ENCODE measurements around the gene FHDC1.

The FHDC1 gene

GRCh38 chr4:153022241-153022715, 86.2 kb downstream of the FHDC1 start:
- Histone ChIP-seq H3K27ac (no peak overlapping the region), H3K4me3 (IDR thresholded peaks at IDR 0.05; ENCODE audit: insufficient read depth, low read depth, low read length) (no peak overlapping the region), H3K4me2 (no peak overlapping the region)

GRCh38 chr4:153023139-153023538, 87.0 kb downstream of the FHDC1 start:
- Histone ChIP-seq H3K4me2 (no peak overlapping the region), H3K79me2 (ENCODE audit: insufficient read depth, low read depth) (no peaks in the 10 kb centered on the region)

More at GRCh38 chr4:153022241-153022715, 86.2 kb downstream of the FHDC1 start:
- Histone ChIP-seq H3K36me3 (ENCODE audit: insufficient read depth) (no peaks in the 10 kb centered on the region), H2AFZ (ENCODE audit: low read depth) (no peak overlapping the region), H4K20me1 (ENCODE audit: insufficient read depth) (no peaks in the 10 kb centered on the region), H3K4me1 (ENCODE audit: low read depth, poor library complexity, severe bottlenecking) (no peaks in the 10 kb centered on the region), H3K9ac (no peak overlapping the region), H3K27me3 (ENCODE audit: insufficient read depth, low read depth) (no peaks in the 10 kb centered on the region), H3K79me2 (ENCODE audit: insufficient read depth, low read depth) (no peaks in the 10 kb centered on the region)
- TF ChIP-seq CTCF (conservative IDR thresholded peaks at IDR 0.05; ENCODE audit: low read depth, low read length): no peak

GRCh38 chr4:153023692-153024394, 87.7 kb downstream of the FHDC1 start:
- H4K20me1 ChIP-seq (ENCODE audit: insufficient read depth): no peaks in the 10 kb centered on the region
- H3K9ac ChIP-seq: no peak overlapping the region
- H3K27me3 ChIP-seq (ENCODE audit: insufficient read depth, low read depth): no peaks in the 10 kb centered on the region
- no peak overlapping the region for H3K4me3 ChIP-seq (IDR thresholded peaks at IDR 0.05; ENCODE audit: insufficient read depth, low read depth, low read length)
- no peak overlapping the region for H2AFZ ChIP-seq (ENCODE audit: low read depth)
- H3K4me2 ChIP-seq: no peak overlapping the region
- no peaks in the 10 kb centered on the region for H3K36me3 ChIP-seq (ENCODE audit: insufficient read depth)
- H3K27ac ChIP-seq: no peak overlapping the region
- no peaks in the 10 kb centered on the region for H3K4me1 ChIP-seq (ENCODE audit: low read depth, poor library complexity, severe bottlenecking)
- no peaks in the 10 kb centered on the region for H3K79me2 ChIP-seq (ENCODE audit: insufficient read depth, low read depth)
- TF ChIP-seq CTCF (conservative IDR thresholded peaks at IDR 0.05; ENCODE audit: low read depth, low read length): no peak

More at GRCh38 chr4:153023139-153023538, 87.0 kb downstream of the FHDC1 start:
- H3K36me3 ChIP-seq (ENCODE audit: insufficient read depth): no peaks in the 10 kb centered on the region
- H3K9ac ChIP-seq: no peak overlapping the region
- no peaks in the 10 kb centered on the region for H3K4me1 ChIP-seq (ENCODE audit: low read depth, poor library complexity, severe bottlenecking)
- H2AFZ ChIP-seq (ENCODE audit: low read depth): no peak overlapping the region
- no peaks in the 10 kb centered on the region for H3K27me3 ChIP-seq (ENCODE audit: insufficient read depth, low read depth)
- H4K20me1 ChIP-seq (ENCODE audit: insufficient read depth): no peaks in the 10 kb centered on the region
- no peak for TF ChIP-seq CTCF (conservative IDR thresholded peaks at IDR 0.05; ENCODE audit: low read depth, low read length)
- H3K27ac ChIP-seq: no peak overlapping the region
- no peak overlapping the region for H3K4me3 ChIP-seq (IDR thresholded peaks at IDR 0.05; ENCODE audit: insufficient read depth, low read depth, low read length)

- Histone ChIP-seq H4K20me1 (ENCODE audit: insufficient read depth) (no peaks in the 10 kb centered on the region), H3K4me2 (no peak overlapping the region), H3K79me2 (ENCODE audit: insufficient read depth, low read depth) (no peaks in the 10 kb centered on the region), H3K27me3 (ENCODE audit: insufficient read depth, low read depth) (no peaks in the 10 kb centered on the region), H3K9ac (no peak overlapping the region), H3K4me1 (ENCODE audit: low read depth, poor library complexity, severe bottlenecking) (no peaks in the 10 kb centered on the region), H2AFZ (ENCODE audit: low read depth) (no peak overlapping the region), H3K27ac (no peak overlapping the region), H3K36me3 (ENCODE audit: insufficient read depth) (no peaks in the 10 kb centered on the region), H3K4me3 (IDR thresholded peaks at IDR 0.05; ENCODE audit: insufficient read depth, low read depth, low read length) (no peak overlapping the region)
- TF ChIP-seq CTCF (conservative IDR thresholded peaks at IDR 0.05; ENCODE audit: low read depth, low read length): no peak
These were observed 88.3 kb downstream of the FHDC1 start for GRCh38 chr4:153024466-153024865.
